Measurements from ENCODE around the gene UPP2.

GRCh38 chr2:158124896-158125295, 23.2 kb downstream of the UPP2 start:
- TF ChIP-seq CTCF (conservative IDR thresholded peaks at IDR 0.05; ENCODE audit: low read depth, low read length): no peak
- no peak for TF ChIP-seq EZH2 (IDR thresholded peaks at IDR 0.05; ENCODE audit: low read length, unreplicated experiment)
- no peak for TF ChIP-seq EZH2phosphoT487 (IDR thresholded peaks at IDR 0.05; ENCODE audit: borderline replicate concordance, low read length)

Data from PC-3 (cell line).